ENCODE measurements around the gene RHBG.

Gene RHBG

GRCh38 chr1:156386134-156386901, 17.3 kb downstream of the RHBG start:
- no peak for DNase-seq (ENCODE audit: low spot score)

DNA sequence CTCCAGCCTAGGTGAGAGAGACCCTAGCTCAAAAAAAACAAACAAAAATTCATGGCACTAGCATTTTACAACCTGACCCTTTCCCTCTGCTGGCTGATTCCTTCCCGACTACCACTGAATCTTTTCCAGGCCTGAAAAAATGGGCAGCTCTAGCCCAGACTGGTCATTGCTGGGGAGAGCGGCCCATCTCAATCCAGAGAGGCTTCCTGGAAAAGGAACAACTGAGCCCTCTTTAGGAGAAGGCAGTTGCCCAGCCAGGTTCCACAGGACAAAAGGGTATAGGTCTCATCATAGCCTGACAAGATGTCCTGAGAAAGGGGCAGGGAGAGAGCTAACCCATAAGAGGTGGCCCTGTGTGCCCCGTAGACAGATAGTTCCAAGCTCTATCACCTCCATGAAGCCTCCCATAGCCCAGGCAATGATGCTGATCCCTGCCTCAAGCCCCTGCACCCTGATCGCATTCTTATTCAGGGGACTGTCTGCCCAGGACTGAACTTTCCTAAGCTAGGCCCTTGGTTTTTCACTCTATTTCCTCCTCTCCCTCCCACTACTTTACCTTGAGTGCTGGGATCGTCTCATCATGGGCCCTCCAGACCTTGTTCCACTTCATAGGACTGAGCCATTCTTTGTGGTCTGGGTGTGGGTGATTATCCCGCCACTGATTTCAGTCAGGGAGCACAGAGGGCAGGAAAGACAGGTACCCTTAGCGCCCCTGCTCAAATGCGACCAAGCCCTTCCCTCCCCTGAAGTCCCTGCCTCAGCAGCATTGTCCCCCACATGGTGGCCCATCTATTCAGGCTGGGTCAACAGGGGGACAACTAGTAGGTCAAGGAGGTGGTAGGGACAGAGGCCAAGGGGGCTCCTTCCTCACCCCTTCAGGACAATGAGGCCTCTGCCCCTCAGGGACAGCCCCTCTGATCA, 18.2 kb downstream of the RHBG start:
- DNase-seq (ENCODE audit: low spot score) = no peak

GRCh38 chr1:156387870-156388173, 18.8 kb downstream of the RHBG start:
- no peak for DNase-seq (ENCODE audit: low spot score)

GRCh38 chr1:156388174-156389137, 19.4 kb downstream of the RHBG start:
- no peak for DNase-seq (ENCODE audit: low spot score)

DNA sequence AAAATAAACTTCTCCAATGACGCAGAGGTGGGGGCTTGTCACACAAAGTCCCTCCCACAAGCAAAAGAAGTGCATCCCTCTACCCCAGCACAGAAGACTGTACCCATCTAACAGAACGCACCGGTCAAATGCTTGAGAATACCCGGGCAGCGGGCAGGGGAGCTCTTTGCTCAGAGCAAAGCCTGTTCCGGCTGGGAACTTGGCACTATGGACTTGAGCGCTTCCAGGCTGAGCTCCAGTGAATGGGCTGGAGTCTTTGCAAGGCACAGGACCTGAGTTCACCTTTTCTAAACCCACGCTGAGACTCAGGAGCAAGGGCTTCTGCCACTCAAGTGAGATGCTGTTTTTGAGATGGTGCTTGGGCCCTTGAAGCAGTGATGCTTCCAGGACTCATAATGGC, 20.3 kb downstream of the RHBG start:
- no peak for DNase-seq (ENCODE audit: low spot score)

- DNase-seq (ENCODE audit: low spot score) = no peak
Measured at GRCh38 chr1:156390469-156391365, 21.7 kb downstream of the RHBG start.

DNA sequence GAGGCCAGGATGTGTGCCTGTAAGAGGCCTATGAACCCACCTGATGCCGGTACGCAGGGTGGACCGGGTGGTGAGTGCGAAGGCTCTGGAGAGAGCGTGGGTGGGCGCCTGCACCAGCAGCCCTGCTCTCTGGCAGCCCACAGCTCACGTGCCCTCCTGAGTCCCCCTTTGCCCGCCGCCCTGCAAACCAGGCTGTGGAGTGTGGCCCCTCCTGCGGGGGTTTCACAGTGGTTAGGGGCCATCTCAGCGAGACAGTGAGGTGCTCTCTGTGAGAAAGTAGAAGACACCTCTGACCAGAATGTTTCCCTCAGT, 22.3 kb downstream of the RHBG start:
- no peak for DNase-seq (ENCODE audit: low spot score)

DNA sequence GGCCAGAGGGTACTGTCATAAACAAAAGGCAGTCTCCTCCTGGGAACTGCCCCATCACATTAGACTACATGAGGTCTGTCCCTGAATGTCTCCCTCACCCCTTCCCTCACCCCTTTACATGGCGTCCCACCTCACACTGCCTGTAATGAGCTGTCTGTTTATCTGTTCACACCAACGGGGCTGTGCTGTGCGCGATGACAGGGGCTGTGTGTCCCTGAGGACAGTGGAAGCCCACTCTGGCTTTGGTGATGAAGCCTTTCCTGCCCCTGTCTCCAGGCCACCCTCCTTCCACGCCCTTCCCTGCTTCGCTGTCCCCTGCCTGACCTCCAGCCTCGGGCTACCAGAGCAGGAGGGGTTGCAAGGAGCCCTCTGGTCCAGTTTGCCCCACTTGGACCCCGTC, 22.7 kb downstream of the RHBG start:
- DNase-seq (ENCODE audit: low spot score) = no peak

DNA sequence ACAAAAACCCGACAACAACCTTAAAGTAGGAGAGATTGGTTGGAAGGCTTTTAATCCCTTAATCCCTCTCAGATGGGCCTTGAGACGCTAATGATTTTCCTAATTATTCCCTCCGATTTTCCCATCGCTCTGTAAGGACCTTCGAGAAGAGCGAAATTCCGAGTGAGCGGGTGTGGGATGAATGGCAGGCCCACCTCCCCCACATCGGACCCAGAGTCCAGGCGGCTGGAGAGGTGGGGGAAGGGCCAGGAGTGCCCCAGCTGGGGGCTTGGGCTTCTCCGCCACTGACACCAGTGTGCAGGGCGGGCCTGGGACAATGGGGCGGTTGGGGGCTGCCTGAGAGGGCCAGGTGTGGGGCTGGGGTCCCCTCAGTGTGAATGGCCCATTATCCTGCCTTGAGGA, 23.4 kb downstream of the RHBG start:
- no peak for DNase-seq (ENCODE audit: low spot score)

DNA sequence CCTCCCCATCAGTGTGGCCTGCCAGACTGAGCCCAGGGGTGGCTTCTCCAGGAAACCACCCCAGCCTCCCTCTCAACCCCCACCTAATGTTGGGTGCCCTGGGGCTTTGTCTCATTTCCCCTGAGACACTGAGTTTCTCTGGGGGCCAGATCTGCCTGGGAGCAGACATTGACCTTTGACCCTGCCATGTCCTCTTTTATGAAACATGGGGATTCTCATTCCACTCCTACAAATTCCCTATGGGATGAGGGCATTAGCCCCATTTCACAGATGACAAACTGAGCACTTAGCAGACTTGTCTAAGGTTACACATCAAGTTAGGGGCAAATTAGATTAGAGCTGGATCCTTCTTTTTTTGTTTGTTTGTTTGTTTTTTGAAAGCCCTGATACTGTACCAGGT, 24.1 kb downstream of the RHBG start:
- DNase-seq (ENCODE audit: low spot score) = no peak

DNA sequence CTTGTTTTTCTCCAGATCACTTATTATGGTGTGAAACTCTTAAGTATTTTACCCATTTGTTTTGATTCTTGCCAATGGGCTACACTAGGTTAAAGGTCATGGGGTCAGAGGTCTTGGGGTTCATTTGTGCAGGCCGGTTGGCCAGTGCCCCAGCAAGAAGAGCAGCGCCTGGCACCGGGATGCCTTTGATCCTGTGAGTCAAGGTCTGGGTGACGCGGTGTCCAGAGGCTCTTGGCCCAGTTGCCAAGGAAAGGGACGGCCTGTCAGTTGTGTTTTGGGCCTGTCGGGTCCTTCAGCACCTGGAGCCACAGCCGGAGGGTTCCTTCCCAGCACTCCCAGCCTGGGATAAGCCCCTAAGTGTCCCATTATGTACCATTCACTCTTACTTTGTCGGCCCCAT, 25.1 kb downstream of the RHBG start:
- DNase-seq (ENCODE audit: low spot score) = no peak

DNA sequence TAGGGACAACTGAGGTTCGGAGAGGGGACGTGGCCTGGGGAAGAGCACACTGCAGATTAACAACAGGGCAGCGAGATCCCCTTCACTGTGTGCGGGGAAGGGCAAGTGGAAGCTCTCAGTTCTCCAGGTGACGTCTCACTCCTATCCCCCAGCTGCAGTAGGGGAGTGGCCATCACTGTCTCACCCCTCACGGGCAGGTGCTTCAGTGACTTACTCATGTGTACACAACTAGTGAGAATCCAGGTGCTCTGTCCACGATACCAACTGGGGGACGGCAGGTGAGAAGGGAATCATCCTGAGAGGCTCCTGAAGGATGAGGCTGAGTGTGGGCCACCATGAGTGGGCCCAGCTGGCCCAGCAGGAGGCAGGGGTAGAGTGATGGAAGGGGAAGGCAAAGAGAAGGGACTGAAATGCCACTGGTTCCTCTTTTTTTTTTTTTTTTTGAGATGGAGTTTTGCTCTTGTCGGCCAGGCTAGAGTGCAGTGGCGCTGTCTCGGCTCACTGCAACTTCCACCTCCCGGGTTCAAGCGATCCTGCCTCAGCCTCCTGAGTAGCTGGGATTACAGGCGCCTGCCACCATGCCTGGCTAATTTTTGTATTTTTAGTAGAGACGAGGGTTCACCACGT, 25.9 kb downstream of the RHBG start:
- DNase-seq (ENCODE audit: low spot score) = no peak

DNA sequence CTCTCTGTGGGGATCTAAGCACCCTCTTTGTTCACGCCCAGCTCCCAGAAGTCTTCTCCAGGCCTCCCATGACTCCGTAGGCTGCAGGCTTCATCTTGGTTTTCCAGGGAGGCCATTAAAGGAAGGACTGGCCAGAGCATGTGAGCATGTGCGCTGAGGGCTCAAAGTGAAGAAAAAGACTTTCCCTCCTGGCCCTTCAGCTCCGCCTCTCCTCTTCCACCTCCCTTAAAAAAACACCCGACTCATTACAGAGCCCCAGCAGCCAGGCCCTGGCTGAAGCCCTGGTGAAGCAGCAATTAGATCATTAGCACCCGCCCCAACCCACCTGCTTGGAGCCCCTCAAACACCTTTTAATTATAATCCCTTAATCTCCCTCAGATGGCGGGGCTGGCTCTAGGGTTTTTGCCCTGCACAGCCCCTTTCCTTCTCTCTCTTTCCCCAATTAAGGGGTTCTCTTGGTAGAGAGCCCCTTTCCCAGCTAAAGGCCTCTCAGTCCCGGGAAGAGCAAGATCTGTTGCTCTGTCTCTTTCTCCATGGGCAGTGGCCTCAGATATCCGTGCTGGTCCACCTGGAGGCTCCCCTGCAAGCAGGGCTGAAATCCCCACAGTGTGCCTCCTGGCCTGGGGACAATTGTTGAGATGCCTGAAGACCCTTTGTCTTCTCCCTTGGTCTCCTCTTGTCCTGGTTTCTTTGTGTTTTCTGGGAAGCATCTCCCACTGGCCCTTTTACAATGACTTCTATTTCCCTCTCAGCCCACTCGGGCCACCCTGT, 30.5 kb downstream of the RHBG start:
- DNase-seq (ENCODE audit: low spot score) = no peak

- no peak for DNase-seq (ENCODE audit: low spot score)
Measured at GRCh38 chr1:156400191-156400935, 31.4 kb downstream of the RHBG start.

- DNase-seq (ENCODE audit: low spot score) = no peak
Measured at GRCh38 chr1:156401041-156401574, 32.1 kb downstream of the RHBG start.

DNA sequence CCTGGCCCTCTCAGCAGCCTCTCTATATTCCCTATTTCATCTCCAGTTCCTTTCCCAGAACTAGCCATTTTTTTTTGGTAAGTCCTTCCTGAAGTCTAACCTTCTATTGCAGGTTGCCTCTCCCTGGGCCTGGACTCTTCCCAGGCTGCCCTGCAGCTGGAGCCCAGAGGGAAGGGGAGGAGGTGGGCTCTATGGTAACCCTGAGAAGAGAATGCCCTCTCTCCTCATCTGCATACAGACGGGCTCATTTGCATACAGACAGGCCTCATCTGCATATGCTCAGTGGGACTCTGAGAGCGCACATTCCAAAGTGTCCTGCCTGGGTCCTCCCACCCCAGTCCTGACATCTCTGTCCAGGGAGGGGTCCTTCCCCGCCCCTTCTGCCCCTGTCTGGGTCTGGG, 32.7 kb downstream of the RHBG start:
- DNase-seq (ENCODE audit: low spot score) = no peak

- DNase-seq (ENCODE audit: low spot score) = no peak
Measured at GRCh38 chr1:156402331-156403020, 33.5 kb downstream of the RHBG start.

DNA sequence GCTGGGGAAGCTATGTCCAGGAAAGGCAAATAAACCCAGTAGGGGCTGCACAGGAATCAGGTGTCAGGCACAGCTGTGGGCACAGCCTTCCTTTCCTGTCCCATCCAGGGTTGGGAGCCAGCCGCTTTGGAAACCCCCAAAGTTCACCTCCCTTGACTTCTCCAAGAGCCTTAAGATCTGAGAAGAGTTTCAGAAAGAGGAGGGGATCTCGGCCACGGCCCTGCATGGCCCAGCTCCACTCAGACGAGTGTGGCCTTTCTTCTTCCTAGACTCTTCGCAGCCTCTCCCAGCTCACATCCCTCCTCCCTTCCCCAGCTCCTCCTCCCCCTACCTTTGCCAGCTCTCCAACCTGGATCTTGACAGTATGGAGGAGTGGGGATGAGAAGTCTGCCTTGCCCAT, 36.7 kb downstream of the RHBG start:
- no peak for DNase-seq (ENCODE audit: low spot score)

DNA sequence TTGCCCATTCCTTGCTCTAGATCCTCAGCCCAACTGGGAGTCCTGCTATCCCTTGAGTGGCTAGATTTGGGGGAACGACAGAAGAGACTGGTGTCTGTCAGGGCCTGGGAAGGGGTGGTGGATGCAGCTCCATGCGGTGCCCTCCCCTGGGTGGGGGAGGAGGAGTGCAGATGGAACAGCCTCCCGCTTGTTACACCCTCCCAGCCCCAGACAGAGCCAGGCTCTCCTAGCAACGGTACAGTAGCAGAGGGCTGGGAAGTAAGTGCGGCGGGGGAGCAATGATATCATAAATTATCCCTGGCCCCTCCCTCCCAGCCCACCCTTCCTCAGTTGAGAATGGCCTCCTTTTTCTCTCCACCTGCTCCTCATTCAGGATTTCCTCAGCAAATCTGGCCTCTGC, 37.2 kb downstream of the RHBG start:
- no peak for DNase-seq (ENCODE audit: low spot score)

Data from hepatic stellate cell (primary cell).